Fibroblast of the conjunctiva (primary cell): ENCODE data around the gene AGPAT3.
A peak's percentile ranks its signal among the peaks of the same experiment; 100 is the strongest.

ENCODE experiments used
- DNase-seq: peaks from one replicate; pipeline ENCODE4 v3.0.0-alpha.2; 2010; ENCODE audit warnings: low read depth

AGPAT3 gene

GRCh38 chr21:44000360-44000759, 135.3 kb downstream of the AGPAT3 start:
- no peak for DNase-seq

DNA sequence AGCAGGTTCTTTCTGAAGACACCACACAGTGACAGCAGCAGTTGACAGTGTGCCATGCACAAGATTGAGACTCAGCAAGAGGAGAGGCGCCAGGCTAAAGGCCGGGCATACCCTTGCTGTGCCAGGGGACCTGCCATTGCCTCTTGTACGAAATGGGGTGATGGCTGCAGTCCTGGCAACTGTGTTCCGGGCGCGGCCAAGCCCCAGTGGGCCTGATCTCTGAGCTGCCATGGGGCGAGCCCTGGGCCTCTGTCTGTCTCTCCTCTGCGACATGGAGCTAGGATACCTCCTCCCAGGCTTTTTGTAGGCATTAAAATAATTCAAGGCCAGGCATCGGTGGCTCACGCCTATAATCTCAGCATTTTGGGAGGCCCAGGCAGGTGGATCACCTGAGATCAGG, 137.5 kb downstream of the AGPAT3 start:
- DNase-seq, result no peak

GRCh38 chr21:44003307-44003966, 138.4 kb downstream of the AGPAT3 start:
- DNase-seq, result no peak

- no peak for DNase-seq
Measured at GRCh38 chr21:44005071-44005470, 140.0 kb downstream of the AGPAT3 start.

DNA sequence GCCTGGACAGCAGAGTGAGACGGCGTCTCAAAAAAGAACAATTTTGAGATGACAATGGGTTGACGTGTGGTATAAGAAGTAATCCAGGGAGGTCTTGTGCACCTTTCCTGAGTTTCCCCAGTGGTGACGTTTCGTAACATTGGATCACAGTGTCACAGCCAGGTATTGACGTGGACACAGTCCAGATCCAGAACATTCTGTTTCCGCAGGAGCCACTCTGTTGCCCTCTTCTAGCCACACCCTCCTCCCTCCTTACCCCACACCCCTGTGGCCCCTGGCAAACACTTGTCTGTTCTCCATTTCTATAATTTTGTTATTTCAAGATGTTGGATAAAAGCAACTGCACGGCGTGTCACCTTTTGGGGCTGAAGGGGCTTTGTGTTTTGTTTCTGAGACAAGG, 140.6 kb downstream of the AGPAT3 start:
- no peak for DNase-seq

DNA sequence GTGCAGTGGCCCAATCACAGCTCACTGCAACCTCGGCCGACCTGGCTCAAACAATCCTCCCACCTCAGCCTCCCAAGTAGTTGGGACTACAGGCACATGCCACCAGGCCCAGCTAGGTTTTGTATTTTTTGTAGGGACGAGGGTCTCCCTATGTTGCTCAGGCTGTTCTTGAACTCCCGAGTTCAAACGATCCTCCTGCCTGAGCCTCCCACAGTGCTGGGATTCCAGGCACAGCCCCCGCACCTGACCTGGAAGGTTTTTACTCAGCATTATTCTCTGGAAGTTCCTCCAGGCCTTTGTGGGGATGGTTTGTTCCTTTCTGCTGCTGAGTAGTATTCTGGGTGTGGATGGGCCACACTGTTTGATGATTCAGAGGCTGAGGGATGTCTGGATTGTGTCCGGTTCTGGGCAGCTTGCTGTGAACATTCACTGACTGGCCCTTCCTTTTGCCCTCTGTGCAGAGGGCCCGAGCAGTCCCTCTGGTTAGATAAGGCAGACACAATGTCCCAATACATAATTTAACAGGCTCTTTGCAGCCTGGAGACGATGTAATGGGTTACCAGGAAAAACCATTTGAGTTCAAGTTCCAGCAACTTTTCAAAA, 141.1 kb downstream of the AGPAT3 start:
- DNase-seq, result peak; percentile 49

- no peak for DNase-seq
Measured at GRCh38 chr21:44006656-44007055, 141.6 kb downstream of the AGPAT3 start.

DNA sequence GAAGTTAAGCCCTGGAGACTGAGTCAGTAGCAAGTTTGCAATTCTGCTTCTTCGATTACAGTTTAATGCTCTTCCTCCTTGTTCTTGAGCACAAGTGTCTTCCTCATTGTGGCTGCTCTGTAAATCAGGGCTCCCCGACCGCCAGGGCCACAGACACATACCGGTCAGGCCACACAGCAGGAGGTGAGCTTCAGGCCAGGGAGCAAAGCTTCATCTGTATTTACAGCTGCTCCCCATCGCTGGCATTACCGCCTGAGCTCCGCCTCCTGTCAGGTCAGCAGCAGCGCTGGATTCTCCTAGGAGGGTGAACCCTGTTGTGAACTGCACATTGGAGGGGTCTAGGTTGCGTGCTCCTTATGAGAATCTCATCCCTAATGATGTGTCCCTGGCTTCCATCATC, 145.4 kb downstream of the AGPAT3 start:
- DNase-seq, result no peak

GRCh38 chr21:44011123-44011522, 146.1 kb downstream of the AGPAT3 start:
- DNase-seq, result no peak

GRCh38 chr21:44011579-44012473, 146.8 kb downstream of the AGPAT3 start, which contains the start of gene TRAPPC10:
Gene TRAPPC10, plus strand, starts transcription at chr21:44012309. Its CDS starts 185 bp downstream, at chr21:44012494.
- peak; percentile 50 for DNase-seq

DNA sequence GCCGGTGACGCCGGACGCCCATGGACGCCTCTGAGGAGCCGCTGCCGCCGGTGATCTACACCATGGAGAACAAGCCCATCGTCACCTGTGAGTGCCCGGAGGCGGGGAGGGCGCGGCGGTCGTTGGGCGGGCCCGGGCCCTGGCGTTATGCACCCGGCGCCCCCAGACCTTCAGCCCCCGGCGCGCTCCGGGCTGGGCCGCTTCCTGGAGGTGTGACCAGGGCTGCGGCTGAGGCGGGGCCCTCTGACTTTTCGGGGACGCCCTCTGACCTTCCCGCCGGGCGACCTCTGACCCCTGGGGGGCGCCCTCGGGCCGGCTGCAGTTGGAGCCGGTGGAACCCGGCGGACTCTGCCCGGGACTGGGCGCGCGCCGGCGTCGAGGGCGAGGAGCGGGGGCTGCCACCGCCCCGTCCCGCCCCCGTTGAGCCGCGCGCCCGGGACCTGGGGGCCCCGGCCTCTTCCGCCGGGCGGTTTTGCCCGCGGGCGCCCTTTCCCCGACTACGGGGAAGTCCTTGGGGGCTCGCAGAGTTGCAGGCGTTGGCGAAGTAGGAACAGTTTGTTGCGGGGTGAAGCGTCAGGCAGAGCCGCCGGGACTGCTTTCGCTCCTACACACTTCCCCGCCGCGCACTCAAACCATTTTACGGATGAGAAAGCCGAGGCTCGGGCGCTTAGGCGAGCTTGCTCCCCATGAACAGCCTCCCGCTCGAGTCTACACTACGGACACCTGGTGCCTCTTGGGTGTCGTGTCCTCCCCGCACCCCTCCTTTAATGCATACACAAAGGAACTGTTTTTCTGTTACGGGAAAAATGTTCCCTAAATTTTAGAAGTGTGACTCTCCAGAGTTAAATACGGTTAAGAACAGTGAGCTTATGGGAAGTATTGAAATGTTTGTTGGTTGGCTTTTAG, 147.7 kb downstream of the AGPAT3 start:
- no peak for DNase-seq

- no peak for DNase-seq
Measured at GRCh38 chr21:44013380-44014088, 148.5 kb downstream of the AGPAT3 start.

DNA sequence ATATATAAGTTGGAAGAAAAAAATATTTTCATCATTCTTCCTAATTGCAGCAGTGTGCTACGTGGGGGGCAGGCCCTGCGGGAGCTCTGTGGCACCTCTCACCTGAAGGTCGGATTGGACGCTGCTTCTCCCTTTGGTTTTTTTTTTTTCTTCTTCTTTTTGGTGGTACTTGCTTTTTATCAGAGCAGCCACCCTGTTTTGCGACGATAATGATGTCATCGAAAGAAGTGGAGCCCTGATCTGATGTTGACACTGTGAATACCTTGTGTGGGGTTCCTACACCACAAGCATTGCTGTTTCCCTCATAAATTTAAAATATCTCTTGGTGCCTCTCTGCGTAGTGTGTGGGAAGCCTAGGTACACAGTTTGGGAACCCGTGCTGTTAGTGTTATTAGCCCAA, 152.6 kb downstream of the AGPAT3 start:
- no peak for DNase-seq

DNA sequence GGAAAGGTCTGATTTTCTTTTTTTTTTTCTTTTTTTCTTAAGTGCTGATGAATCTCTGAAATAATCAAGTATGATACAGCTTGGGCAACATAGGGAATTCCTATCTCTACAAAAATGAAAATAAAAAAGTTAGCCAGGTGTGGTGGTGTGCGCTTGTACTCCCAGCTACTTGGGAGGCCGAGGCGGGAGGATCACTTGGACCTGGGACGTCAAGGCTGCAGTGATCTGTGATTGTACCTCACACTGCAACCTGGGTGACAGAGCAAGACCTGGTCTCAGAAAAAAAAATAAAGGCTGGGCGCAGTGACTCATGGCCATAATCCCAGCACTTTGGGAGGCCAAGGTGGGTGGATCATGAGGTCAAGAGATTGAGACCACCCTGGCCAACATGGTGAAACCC, 153.1 kb downstream of the AGPAT3 start:
- no peak for DNase-seq

- DNase-seq, result no peak
Measured at GRCh38 chr21:44018813-44019567, 154.0 kb downstream of the AGPAT3 start.

- no peak for DNase-seq
Measured at GRCh38 chr21:44019568-44019958, 154.5 kb downstream of the AGPAT3 start.

DNA sequence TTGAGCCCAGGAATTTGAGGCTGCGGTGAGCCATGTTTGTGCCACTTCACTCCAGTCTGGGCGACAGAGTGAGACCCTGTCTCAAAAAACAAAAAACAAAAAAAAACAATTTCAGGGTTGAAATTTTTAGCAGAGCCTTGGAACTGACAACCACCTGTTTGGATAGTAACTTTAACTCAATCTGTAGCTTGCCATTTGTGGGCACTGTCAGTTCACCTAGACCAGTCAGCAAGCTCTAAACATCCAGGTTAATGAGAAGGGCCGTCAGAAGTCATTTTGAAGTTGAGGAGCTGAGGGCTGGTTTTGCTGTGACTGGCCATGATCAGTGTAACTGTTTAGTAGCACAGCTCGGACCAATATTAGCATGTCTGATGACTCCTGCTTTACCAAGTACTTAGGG, 155.5 kb downstream of the AGPAT3 start:
- no peak for DNase-seq

DNA sequence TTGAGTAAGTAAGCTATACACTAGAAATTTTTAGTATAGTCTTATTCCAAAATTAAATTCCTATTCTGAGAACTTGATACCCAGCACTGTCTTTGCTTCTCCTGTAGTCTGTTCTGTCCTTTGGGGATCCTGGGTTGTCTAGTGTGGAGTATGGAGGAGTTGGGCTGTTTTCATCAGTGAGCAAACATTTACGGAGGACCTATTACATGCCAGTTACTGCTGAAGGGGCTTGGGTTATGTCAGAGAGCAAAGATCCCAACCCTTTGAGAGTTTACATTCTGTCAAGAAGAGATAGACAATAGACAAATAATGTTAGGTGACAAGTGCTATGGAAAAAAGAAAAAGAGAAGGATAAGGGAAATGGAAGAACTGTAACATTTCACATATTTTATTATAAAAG, 156.0 kb downstream of the AGPAT3 start:
- DNase-seq, result no peak

GRCh38 chr21:44024257-44024656, 159.2 kb downstream of the AGPAT3 start:
- no peak for DNase-seq

- DNase-seq, result peak; percentile 22
Measured at GRCh38 chr21:44024887-44025353, 159.9 kb downstream of the AGPAT3 start.
